Effector CD8-positive, alpha-beta T cell (primary cell): Measurements from ENCODE around the gene STPG2.
"Not testable (repeated sequence)": the region's sequence is repeated elsewhere in the genome, so short reads cannot be mapped to it uniquely, and the experiment has no call there.

ENCODE experiments used
- DNase-seq: peaks from one replicate; lab custom pipeline; 2025; lab: John Stamatoyannopoulos, UW

The STPG2 gene

DNA sequence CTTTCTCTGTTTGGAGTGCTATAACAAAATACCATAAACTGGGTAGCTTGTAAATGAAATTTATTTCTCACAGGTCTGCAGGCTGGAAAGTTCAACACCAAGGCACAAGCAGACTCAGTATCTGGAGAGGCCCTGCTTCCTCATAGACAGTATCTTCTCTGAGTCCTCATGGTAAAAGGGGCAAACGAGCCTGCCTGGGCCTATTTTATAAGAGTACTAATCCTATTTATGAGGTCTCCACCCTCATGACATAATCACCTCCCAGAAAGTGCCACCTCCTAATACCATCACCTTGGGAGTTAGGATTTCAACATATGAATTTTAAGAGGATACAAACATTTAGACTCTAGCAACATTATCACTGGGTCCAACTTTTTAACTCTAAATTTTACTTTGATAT, 200.3 kb downstream of the STPG2 start:
- no peak for DNase-seq

DNA sequence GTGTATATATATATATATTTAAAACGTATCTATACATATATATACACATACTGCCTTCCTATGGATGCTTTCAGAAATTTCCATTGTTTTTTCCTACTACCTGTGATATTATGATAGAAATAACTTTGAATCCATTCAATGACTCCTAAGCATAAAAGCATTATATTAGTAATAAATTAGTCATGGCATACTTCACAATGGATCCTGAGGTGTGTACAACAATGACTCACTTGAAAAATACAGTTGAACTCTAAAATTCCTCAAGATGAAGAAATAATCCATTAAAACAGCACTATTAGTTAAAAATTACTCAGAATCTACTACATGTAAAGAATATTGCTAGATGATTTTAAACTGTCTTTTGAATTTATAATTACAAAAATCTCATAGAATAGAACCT, 201.1 kb downstream of the STPG2 start:
- no peak for DNase-seq

DNA sequence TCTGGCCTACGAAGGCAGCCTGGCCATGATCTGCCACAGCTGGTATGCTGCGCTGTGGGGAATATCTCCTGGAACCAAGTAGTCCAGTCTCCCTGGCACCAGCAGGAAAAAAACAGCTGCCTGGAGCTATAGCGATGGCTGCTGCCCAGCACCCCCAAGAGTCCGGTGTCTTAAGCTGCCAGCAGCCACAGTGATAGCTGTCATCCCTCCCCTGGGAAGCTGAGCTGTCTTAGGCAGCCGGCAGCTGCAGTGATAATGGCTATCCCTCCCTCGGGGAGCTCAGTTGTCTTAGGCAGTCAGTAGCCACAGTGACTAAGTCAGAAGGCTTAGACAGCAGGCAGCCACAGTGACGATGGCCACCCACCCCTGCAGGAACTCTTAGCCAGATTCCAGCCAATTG, 205.1 kb downstream of the STPG2 start:
- no peak for DNase-seq

DNA sequence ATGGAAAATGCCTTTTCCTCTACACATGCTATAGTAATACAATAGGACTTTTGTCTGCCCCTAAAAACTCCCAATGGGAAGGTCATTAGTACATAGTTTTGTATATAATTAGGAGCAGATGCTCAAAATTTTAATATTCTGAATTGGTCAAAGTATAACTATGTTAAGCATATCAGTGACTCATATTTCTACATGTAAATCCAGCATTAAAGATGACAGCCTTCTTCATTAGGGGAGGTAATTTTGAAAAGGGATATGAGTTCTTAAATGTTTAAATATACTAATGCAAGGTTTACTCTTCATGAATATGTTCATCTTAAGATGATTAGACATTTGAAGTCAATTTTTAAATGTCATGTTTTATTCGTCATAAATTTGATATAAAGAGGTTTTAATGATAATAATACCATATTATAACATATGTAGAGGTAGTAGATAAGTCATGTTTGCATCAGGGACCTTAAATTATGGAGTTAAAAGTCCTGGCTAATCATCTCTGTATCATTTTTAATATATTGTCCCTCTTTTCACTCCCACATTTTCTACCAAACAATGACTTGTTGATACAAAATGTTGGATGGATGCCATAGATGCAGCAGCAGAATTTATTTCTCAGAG, 218.8 kb downstream of the STPG2 start:
- DNase-seq, result no peak

DNA sequence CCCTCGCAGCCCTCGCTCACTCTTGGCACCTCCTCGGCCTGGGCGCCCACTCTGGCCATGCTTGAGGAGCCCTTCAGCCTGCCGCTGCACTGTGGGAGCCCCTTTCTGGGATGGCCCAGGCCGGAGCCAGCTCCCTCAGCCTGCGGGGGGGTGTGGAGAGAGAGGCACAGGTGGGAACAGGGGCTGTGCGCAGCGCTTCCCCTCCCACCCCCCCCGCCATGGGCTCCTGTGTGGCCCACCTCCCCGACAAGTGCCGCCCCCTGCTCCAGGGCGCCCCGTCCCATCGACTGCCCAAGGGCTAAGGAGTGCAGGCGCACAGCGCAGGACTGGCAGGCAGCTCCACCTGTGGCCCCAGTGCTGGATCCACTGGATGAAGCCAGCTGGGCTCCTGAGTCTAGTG, 220.2 kb downstream of the STPG2 start:
- no peak for DNase-seq

DNA sequence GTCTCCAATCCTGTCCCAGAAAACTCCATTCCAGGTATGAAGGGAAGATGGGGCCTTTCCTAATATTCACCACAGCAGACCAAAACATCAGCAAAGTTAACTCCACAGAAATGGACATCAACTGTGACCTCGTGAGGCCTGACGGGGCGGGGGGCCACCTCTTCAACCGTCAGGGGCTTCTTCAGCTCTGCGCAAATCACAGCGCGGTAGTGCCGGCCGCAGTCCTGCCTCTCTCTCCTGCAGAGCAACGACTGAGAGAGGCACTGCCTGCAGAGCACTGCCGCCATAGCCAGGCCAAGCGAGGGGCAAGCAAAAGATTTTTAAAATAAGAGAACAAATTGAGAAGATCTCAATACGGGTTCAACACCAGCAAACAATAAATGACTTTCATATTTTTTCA, 226.2 kb downstream of the STPG2 start:
- no peak for DNase-seq

DNA sequence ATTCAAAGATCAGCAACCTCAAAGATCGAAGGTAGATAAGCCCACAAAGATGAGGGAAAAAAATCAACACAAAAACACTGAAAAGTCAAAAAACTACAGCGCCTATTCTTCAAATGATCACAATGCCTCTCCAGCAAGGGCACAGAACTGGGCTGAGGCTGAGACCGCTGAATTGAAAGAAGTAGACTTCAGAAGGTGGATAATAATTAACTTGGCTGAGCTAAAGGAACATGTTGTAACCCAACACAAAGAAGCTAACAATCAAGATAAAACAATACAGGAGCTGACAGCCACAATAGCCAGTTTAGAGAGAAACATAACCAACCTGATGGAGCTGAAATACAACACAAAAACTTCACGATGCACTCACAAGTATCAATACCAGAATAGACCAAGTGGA, 231.1 kb downstream of the STPG2 start:
- DNase-seq, result no peak

DNA sequence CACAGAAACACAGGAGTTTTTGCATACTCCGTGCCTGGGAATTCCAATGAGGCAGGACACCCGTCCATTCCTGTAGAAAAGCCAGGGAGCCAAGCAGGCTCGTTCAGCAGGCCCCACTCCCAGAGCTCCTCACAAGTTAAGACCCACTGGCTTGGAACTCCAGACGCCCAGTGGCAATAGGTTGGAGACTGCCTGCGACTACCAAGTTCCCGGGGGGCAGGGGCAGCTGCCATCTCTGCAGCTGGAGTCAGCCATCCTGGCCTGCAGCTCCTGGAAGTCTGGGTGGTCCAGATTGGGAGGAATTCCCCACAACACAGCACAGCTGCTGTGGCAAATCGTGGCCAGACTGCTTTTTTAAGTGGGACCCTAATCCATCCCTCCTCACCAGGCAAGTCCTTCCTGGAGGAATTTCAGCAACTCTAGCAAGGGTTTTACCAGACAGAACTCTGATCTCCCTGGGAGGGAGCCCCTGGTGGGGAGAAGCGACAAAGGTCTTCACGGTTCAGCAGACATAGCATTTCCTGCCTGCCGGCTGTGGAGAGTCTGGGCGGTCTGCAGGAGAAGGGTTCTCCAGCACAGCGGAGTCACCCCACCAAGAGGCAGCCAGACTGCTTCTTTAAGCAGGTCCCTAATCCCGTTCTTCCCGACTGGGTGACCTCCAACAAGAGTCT, 231.9 kb downstream of the STPG2 start:
- no peak for DNase-seq

DNA sequence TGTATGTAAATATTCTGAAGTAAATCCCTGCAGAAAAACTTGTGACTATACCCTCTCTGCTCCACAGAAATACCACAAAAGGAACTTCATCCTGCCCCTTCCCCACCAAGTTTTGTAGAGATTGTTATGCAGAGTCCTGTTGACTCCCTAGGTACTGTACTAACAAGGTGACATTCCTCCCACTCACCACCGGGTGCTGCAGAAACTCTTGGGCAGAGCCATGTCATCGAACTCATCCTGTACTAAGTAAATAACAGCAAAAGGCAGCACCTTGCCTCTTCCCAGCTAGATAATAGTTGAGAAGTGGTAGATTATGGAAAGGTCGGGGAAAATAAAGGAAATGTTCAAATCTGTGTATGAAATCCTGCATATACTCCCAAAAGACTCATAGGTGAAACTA, 233.3 kb downstream of the STPG2 start:
- no peak for DNase-seq

DNA sequence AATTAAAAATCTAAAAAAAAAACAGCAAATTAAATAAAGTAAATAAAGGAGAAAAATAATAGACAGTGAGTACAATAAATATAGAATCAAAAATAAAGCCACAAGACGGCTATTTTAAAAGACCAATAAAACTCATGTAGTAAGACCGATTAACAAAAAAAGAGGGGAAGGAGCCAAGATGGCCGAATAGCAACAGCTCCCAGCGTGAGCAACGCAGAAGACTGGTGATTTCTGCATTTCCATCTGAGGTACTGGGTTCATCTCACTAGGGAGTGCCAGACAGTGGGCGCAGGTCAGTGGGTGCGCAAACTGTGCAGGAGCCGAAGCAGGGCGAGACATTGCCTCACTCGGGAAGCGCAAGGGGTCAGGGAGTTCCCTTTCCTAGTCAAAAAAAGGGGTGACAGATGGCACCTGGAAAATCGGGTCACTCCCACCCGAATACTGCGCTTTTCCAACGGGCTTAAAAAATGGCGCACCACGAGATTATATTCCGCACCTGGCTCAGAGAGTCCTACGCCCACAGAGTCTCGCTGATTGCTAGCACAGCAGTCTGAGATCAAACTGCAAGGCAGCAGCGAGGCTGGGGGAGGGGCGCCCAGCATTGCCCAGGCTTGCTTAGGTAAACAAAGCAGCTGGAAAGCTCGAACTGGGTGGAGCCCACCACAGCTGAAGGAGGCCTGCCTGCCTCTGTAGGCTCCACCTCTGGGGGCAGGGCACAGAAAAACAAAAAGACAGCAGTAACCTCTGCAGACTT, 239.7 kb downstream of the STPG2 start:
- not testable (repeated sequence) for DNase-seq

DNA sequence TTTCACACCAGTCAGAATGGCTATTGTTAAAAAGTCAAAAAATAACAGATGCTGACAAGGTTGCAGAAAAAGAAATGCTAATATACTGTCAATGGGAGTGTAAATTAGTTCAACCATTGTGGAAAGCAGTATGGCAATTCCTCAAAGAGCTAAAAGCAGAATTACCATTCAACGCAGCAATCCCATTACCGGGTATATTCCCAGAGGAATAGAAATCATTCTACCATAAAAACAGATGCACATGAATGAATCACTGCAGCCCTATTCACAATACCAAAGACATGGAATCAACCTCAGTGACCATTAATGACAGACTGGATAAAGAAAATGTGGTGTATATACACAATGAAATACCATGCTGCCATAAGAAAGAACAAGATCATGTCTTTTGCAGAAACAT, 243.0 kb downstream of the STPG2 start:
- no peak for DNase-seq

DNA sequence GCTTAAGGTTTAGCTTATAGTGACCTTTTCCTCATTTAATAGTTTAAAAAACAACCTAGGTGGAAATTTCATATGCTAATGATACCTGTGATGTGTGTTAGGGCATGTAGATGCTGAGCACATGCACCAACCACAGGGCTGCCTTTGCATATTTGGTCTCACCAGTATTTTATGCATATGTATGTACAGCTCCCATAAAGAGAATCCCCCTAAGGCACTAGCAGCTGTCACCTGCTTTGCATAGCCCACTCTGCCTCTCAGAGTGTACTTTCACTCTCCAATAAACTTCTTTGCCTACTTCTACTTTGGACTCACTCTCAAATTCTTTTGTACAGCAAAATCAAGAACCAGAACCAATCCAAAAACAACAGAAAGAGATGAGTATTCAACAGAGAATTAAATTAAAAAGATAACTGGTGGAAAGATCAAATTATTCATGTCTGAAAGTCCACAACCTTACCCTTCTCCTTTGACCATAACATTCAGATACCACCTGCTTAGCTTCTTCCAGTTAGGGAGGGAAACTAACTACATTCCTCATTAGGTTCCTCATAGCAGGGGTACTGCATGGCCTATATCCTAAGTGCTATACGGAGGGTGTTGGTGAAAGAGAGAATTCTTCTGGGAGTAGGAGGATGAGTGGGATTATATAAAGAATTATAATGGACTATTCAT, 250.5 kb downstream of the STPG2 start:
- no peak for DNase-seq

DNA sequence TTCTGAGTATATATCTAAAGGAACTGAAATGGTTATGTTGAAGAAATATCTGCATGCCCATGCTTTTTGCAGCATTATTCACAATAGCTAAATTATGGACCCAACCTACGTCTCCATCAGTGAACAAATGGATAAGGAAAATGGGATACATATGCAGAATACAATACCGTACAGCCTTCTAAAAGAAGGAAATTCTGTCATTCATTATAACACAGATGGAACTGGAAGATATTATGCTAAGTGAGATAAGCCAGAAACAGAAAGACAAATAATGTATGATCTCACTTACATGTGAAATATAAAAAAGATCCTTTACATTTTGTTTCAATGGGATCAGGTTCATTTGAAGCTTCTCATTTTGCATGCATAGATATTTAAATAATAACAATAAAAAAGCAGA, 263.3 kb downstream of the STPG2 start:
- DNase-seq, result no peak

DNA sequence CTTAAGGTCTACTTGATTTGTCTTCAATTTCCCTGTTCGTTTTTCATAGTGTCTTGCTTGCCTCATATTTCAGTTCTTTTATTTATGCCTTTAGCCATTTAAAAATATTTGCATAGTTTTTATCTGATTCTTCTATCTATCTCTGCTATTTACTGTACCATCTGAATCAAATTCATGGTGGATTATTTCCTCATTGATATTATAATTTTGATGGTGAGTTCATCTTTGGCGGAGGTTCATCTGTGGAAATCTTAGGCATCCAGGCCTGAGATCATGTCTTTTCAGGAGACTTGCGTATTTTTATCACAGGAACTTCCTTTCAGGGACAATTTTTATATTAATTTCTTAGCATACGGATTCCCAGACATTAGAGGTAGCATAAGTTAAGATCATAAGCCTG, 275.2 kb downstream of the STPG2 start:
- DNase-seq, result no peak

DNA sequence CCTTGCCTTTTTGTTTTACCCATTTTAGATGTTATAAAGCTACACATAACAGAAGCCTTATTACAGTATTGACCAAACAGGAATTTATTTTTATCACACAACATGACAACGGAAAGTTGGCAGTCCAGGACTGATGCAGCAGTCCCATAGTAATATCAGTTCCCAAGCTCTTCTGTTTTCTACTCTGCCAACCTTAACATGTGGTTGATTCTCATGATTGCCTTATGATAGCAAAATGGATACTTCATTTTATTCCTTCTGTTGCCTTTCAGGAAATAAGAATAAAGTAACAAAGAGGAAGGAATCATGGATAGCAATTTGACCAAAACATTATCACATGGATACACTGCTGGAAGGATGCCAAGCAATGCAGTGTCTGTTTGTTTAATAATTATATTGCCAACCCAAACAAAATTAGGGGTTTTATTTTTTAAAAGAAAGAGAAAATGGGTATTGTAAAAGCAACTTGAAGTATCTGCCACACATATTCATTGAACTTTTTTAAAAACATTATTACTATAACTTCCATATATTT, 275.7 kb downstream of the STPG2 start:
- DNase-seq, result no peak

DNA sequence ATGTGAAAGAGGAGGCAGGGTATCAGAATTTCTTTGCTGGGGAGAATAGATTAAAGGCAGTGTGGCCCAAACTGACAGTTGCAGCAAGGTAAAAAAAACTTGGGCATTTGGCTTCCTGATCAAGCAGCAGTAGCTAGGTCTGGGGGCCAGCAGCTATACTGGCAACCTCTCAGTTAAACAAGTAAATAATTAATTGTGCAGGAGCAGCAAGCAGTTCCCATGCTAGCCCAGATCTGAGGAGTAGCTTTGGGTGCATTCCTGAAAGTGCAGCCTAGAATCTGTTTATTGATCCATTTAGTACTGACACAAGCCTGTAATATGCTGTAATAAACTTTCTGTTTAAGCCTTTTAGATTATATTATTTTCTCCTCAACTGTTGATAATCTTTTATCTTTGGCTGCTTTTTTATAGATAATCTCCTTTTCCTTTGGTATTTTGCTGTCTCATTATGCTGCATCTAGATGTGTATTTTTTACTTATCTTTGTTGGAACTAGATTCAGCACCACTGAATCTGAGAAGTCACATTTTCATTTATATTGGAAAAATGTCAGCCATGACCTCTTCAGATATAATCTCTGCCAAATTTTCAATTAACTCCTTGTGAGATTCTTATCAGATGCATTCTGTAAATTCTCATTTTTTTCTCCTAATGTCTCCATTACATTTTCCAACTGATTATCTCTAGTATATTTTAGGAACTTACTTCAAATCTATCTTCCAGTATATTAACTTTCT, 276.3 kb downstream of the STPG2 start:
- DNase-seq, result no peak

DNA sequence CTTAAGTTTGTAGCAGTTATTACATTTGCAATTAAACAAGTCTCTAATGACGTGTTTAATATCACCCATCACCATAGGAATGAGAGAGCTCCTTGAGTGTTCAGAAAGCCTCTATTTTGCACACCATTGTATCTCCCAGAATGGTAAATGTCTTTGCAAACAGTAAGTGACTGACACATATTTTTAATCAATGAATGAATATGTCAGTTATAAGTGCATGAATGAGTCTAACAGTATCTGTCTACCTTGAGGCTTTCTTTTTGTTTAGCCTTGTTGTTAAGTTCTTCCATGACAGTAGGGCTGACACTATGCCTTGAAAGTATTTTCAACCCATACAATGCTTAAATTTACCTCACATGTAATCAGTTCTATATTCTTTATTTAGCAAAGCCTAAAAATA, 292.2 kb downstream of the STPG2 start:
- no peak for DNase-seq

DNA sequence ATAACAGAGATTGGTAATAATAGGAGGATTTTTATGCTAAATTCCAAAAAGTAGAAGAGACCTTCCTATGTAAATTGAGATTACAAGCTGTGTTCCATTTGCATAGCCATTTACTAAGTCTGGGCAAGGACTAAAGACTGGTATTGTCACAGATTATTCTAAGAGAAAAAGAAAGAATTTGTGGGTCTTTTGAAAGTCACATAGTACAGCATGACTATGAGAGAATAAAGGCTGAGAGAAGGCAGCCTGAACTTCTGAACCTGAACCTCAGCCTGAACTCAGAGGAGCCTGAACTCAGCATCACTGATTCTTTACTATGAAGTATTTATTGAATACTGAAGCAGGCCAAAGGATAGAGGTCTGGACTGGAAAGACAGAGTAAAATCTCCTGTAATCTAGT, 297.5 kb downstream of the STPG2 start:
- DNase-seq, result no peak

DNA sequence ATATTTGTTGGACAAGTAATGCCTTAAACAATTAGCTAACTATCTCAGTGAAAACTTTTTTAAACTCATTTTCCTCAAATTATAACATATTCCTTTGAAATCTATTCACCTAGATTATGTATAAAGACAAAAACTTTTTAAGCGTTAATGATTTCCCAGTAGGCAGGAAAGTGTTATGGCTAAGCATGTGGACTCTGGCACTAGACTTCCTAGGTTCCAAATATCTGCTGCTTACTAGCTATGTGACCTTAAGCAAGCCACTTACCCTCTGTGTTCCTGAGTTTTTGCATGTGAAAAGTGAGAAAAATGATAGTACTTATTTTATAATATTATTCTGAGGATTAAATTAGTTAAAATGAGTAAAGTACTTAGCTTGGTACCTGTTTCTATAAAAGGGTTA, 301.8 kb downstream of the STPG2 start:
- no peak for DNase-seq

DNA sequence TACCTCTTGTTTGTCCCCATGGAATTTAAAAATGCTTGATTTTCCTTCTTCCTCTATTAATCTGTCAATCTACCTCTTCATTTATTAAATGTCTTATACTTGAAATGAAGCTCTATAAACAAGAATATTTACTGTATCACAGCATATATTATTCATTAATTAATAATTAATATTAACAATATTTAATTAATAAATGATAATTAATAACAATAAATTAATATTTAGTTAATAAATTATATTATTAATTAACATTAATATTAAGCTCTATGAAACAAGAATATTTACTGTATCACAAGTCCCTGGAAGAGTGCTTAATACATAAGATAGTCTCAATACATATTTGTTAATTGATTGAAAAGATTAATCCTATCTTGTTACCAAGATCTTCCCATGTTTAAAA, 306.6 kb downstream of the STPG2 start:
- no peak for DNase-seq

DNA sequence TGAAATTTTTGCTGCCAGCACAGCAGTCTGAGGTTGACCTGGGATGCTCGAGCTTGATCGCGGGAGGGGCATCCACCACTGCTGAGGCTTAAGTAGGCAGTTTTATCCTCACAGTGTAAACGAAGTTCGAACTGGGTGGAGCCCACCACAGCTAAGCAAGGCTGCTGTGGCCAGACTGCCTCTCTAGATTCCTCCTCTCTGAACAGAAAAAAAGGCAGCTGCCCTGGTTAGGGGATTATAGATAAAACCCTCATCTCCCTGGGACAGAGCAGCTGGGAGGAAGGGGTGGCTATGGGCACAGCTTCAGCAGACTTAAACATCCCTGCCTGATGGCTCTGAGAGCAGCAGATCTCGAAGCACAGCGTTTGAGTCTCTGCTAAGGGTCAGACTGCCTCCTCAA, 314.6 kb downstream of the STPG2 start:
- no peak for DNase-seq

DNA sequence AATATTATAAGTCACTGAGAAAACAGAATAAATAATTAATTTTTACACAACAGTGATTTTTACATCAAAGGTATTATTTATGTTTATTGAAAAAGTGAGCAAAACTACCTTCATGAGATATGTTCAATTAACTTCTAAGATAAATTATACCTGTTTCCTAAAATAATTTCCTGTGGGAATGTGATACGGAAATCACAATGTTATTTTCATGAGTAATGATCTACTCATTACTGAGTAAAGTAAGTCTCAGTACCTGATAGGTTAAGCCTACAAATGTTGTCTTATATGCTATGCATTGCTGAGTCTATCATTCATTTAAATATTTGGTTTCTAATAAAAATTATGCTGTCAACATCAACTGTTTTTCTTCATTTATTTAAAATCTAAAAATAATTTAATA, 324.0 kb downstream of the STPG2 start:
- DNase-seq, result no peak
